Panc1 (cell line): Measurements from ENCODE around the gene ITPRID2. TPM values are rescaled to one million over a fixed set of nuclear protein-coding genes. Genes with fewer than 3 reads are reported as not detected.
"Not testable (repeated sequence)": the region's sequence is repeated elsewhere in the genome, so short reads cannot be mapped to it uniquely, and the experiment has no call there.

Experiments used
- ATAC-seq: fragments of 200-7000 bp; cut with Tn5 transposase; 2 replicates; pipeline ENCODE4 v1.9.1; 2020; ENCODE audit warnings: mild to moderate bottlenecking, moderate library complexity
- BruUV-seq: library from RNA; stranded (reverse); fragments of 400-500 nt; replicated peaks from 2 replicates; lab custom pipeline; 2021; lab: Mats Ljungman, UMichigan
- CTCF ChIA-PET: fragments of 300-600 bp; sonication (Branson Sonifier 250); formaldehyde crosslinking; loops from one replicate; lab custom pipeline; 2022; ENCODE audit warnings: antibody characterized with exemption; lab: Charles Lee
- POLR2A ChIA-PET: fragments of 300-600 bp; sonication (Branson Sonifier 250); formaldehyde crosslinking; loops from one replicate; lab custom pipeline; 2022; ENCODE audit warnings: antibody characterized with exemption; lab: Charles Lee
- DNase-seq: peaks from one replicate; pipeline ENCODE4 v3.0.0-alpha.2; 2010; ENCODE audit warnings: low read depth, low spot score
- H3K27ac ChIP-seq: 2 replicates; pipeline ENCODE4 v1.5.1; 2011; ENCODE audit warnings: mild to moderate bottlenecking, low read length, inconsistent platforms
- H3K27me3 ChIP-seq: fragments of 200-500 bp; sonication (Bioruptor generic); 2 replicates; pipeline ENCODE4 v1.6.0; 2014; ENCODE audit warnings: low read length, inconsistent platforms; ENCODE audit not compliant: control insufficient read depth, insufficient read depth
- H3K36me3 ChIP-seq: fragments of 200-500 bp; sonication (Bioruptor generic); 2 replicates; pipeline ENCODE4 v1.5.1; 2014; ENCODE audit warnings: inconsistent platforms, mild to moderate bottlenecking, low read length, moderate library complexity; ENCODE audit not compliant: control insufficient read depth, insufficient read depth
- H3K4me1 ChIP-seq: 2 replicates; pipeline ENCODE4 v1.5.1; 2011; ENCODE audit warnings: inconsistent platforms, mild to moderate bottlenecking, low read length, moderate library complexity; ENCODE audit not compliant: control insufficient read depth, insufficient read depth
- H3K4me3 ChIP-seq, 2 experiments: 2 replicates each; pipeline ENCODE4 v1.5.1; 2011 to 2012; ENCODE audit warnings: low read depth in 2 of 2, low read length in 2 of 2, mild to moderate bottlenecking in 2 of 2, inconsistent platforms in 1 of 2, moderate library complexity in 1 of 2
- H3K9me3 ChIP-seq: fragments of 200-500 bp; sonication (Bioruptor generic); 2 replicates; pipeline ENCODE4 v1.5.1; 2014; ENCODE audit warnings: low read depth, mild to moderate bottlenecking, inconsistent platforms, low read length, moderate library complexity; ENCODE audit not compliant: control insufficient read depth, insufficient read depth
- CTCF ChIP-seq: fragments of 450-650 bp; IDR thresholded peaks from 2 replicates; pipeline ENCODE4 v1.5.1; 2017; ENCODE audit warnings: mild to moderate bottlenecking
- POLR2AphosphoS5 ChIP-seq: IDR thresholded peaks from 2 replicates; pipeline ENCODE4 v1.6.1; 2012; ENCODE audit warnings: mild to moderate bottlenecking, low read depth, low read length, moderate library complexity
- REST ChIP-seq, 2 experiments: IDR thresholded peaks; 2 replicates each; pipeline ENCODE4 v1.6.1; 2011 to 2012; ENCODE audit warnings: low read depth in 2 of 2, control low read depth in 1 of 2, low read length in 1 of 2, mild to moderate bottlenecking in 1 of 2, moderate library complexity in 1 of 2; ENCODE audit not compliant: insufficient read depth in 1 of 2
- SIN3A ChIP-seq: IDR thresholded peaks from 2 replicates; pipeline ENCODE4 v1.6.1; 2012; ENCODE audit warnings: low read depth, mild to moderate bottlenecking, low read length, moderate library complexity, borderline replicate concordance; ENCODE audit not compliant: insufficient read depth
- TCF7L2 ChIP-seq: IDR thresholded peaks from 2 replicates; pipeline ENCODE4 v1.6.1; 2011; ENCODE audit warnings: mild to moderate bottlenecking, low read depth, low read length, inconsistent platforms
- in situ Hi-C: cut with HindIII; loops from 2 replicates; pipeline ENCODE4 v1.10.0; 2016; ENCODE audit warnings: low sequenced_read_pairs, low pct_unique_long_range_greater_than_20kb
- intact Hi-C: fragments of 100-400 bp; cut with micrococcal nuclease; formaldehyde crosslinking; loops from one replicate; pipeline ENCODE4 v1.10.0; 2022; ENCODE audit not compliant: unreplicated experiment
- total RNA-seq: library from RNA; stranded (reverse); gene quantifications from one replicate; pipeline ENCODE4 v1.2.1, GENCODE V29; 2021; ENCODE audit not compliant: unreplicated experiment

The ITPRID2 gene
- total RNA-seq, 1 experiment from 2014 or later, result 261 TPM

- Histone ChIP-seq H3K27me3 (no peaks in the 10 kb centered on the region), H3K4me3 (peak overlapping the region; percentile 33 to 42), H3K9me3 (no peaks in the 10 kb centered on the region), H3K4me1 (peaks cover 11% of the 10 kb centered on the region; the same call in 1 of the 2 replicates), H3K36me3 (no peaks in the 10 kb centered on the region), H3K27ac (peak overlapping the region; percentile 81)
- in situ Hi-C loops, result no loop called here
- DNase-seq (no peak), ATAC-seq (peak; percentile 23)
- BruUV-seq, result no TSS peak
- CTCF ChIA-PET, result no interaction called here
- intact Hi-C loops, result no loop called here
- POLR2A ChIA-PET, result no interaction called here
- no peak for TF ChIP-seq TCF7L2
- TF ChIP-seq CTCF, result peak; percentile 58
Measured at GRCh38 chr2:181954538-181954883, 63.0 kb downstream of the ITPRID2 start.

GRCh38 chr2:181955010-181955409 is 63.5 kb downstream of the ITPRID2 start:
- ChIA-PET CTCF (no interaction called here), POLR2A (no interaction called here)
- DNase-seq (peak; percentile 32), ATAC-seq (peak; percentile 29; the same call in 1 of the 2 replicates)
- no peaks in the 10 kb centered on the region for H3K36me3 ChIP-seq
- BruUV-seq, result no TSS peak
- H3K27ac ChIP-seq, result peak overlapping the region; percentile 81
- H3K4me3 ChIP-seq, result peak overlapping the region in 1 of 2 experiments; percentile 42; a peak in 3 of 4 replicates
- in situ Hi-C loops, result no loop called here
- H3K27me3 ChIP-seq, result no peaks in the 10 kb centered on the region
- intact Hi-C loops, result no loop called here
- H3K9me3 ChIP-seq, result no peaks in the 10 kb centered on the region
- H3K4me1 ChIP-seq, result peaks cover 11% of the 10 kb centered on the region; the same call in 1 of the 2 replicates
- TF ChIP-seq REST (IDR thresholded peaks at IDR 0.05; ENCODE audit: insufficient read depth in 1 of 2, low read depth in 2 of 2, low read length in 1 of 2) (no peak), CTCF (no peak), TCF7L2 (no peak), SIN3A (no peak), POLR2AphosphoS5 (no peak)

- POLR2A ChIA-PET, ATAC-seq, BruUV-seq, H3K4me3 ChIP-seq, CTCF ChIA-PET, H3K9me3 ChIP-seq, in situ Hi-C loops, intact Hi-C loops, DNase-seq, H3K27me3 ChIP-seq, H3K27ac ChIP-seq, H3K36me3 ChIP-seq: not testable (repeated sequence)
- H3K4me1 ChIP-seq, result peaks cover 11% of the 10 kb centered on the region; the same call in 1 of the 2 replicates
Measured at GRCh38 chr2:181955866-181956265, 64.3 kb downstream of the ITPRID2 start.
